Activated T-helper 9 cell treated with anti-CD3 and anti-CD28 coated beads, Interleukin-2, amount 50 U/mL, for 16 hours (primary cell): ENCODE data around the gene MFSD1.

Experiments
- DNase-seq: peaks from one replicate; pipeline ENCODE4 v3.0.0-alpha.2; 2020; ENCODE audit warnings: low read depth

The MFSD1 gene

DNA sequence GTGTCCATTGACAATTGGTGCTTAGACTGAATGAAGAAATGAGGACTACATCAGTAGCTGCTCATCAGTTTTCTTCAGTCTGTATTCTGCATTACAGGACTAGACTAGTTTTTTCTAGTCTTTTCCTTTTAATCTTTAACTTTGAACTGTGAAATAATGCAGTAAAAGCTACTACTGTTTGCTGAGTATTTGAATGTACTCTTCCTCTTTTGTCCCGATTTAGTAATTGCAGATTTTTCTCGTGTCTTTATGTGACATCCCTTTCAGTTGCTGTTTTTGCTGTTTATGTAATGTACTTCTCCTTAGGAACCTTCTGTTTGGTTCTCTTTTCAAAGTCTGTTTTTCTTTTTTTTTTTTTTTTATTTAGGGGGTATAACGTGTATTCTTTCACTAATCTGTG is 17.4 kb downstream of the MFSD1 start:
- no peak for DNase-seq

DNA sequence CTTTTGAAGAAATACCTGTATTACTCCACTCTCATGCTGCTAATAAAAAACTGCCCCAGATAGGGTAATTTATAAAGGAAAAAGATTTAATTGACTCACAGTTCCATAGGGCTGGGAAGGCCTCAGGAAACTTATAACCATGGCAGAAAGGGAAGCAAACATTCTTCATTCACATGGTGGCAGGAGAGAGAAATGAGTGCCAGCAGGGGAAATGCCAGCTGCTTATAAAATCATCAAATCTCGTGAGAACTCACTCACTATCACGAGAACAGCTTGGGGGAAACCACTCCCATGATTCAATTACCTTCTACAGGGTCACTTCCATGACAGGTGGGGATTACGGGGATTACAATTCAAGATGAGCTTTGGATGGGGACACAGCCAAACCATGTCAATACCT is 18.7 kb downstream of the MFSD1 start:
- no peak for DNase-seq

DNA sequence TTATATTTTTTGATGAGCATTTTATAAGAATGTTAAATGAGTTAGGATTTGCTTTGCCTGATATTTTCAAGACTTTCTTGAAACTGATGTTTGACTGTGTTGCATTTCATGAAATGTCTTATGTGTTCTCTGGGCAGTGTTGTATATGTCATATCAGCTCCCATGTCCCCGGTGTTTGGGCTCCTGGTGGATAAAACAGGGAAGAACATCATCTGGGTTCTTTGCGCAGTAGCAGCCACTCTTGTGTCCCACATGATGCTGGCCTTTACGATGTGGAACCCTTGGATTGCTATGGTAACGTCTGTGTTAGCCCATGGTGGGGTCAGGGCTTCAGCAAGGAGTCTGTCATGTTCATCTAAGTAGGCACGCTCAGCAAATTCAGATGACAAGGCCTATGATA is 20.0 kb downstream of the MFSD1 start:
- no peak for DNase-seq

DNA sequence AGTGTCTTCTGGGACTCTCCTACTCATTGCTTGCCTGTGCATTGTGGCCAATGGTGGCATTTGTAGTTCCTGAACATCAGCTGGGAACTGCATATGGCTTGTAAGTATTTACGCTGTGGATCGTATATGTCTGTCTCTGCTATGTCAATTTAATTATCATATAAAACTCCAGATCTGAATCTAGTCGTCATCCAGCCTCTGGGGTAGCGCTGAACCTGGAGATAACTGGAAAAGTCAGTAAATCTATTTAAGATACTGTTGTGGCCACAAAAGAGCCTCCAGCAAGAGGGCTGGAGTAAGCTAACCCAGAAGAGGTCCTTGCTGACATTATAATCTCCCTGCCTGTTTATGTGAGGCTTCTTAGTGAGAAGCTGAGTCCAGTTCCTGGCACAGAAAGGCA is 21.6 kb downstream of the MFSD1 start:
- DNase-seq: no peak

DNA sequence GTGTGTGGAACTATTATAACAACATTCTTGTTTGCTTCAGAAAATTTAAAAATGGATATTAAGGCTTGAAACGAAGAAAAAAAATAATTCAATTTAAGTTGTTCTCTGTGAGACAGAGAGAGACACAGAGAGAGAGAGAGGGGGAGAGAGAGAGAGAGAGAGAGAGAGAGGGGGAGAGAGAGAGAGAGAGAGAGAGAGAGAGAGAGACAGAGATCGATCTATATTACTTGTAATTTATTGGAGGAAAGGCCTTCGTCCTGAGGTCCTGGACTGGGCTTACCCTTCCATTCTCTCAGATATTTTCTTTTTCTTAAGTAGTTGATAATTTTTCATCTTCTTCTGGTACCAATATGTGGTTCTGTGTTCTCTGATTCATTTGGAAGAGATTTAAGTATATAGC is 25.9 kb downstream of the MFSD1 start:
- DNase-seq: no peak

DNA sequence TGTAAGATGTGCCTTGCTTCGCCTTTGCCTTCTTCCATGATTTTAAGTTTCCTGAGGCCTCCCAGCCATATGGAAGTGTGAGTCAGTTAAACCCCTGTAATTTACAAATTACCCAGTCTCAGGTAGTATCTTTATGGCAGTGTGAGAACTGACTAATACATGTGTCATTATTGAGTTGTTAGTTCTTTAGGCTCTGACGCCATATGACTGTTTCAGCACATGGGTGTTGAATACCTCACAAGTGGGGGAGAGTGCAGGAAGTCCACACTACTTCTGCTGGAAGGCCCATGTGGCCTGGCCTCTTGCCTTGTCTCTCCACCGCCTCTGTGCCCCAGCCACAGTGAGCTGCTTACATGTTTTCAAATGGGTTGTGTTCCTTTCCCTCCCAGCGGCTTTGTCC is 28.5 kb downstream of the MFSD1 start:
- no peak for DNase-seq

DNA sequence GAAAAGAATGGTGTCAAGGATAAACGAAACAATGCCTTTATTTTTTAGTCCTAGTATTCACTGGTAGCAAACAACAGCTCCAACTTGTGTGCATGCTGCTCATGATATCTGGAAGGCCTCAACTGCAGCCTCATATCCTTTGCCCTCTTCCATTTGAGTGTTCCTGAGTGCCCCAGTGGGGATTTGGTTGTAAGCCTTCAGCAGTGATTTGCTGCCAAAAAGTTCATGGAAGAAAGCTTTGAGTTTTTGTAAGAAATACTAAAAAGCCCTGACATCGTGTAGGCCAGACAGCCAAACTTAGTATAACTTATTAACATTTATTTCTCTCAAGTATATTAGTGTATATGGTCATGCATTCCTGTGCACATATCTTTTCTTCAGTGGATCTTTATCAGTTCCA is 30.0 kb downstream of the MFSD1 start:
- no peak for DNase-seq

DNA sequence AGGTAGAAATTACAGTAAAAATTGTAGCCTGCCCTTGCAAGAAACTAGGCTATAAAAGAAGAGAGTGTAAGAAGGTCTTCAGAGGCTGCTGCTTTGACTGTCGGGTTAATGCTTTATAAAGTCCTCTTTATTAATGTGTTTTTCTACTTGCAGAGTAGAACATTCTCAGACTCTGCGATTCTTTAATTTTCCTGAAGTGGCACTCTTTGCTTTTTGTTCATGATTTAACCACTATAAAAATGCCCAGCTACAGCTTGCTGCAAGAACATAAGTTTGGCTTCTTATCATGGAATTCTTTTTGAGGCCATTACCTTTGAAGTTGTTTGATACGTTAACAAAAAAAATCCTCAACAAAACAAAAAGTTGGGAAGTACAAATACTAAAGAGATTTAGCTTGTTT is 33.8 kb downstream of the MFSD1 start:
- DNase-seq: no peak

DNA sequence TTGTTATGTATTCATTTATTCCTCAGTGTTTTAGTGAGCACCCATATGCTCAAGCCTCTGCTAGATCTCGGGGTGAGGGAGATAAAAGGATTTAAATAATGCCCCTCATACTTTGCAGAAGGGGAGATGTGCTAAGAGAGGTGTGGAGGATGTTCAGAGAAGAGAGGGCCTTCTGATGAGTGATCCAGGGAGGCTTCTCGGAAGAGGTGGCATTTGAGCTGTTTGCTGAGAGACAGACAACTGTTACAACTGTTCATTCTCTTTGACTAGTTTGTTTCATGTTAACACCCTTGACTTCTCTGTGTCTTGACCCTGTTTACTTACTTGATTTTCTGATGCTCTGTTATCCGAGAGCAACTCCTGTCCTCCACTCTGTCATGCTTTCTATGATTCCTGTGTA is 34.5 kb downstream of the MFSD1 start:
- no peak for DNase-seq

DNA sequence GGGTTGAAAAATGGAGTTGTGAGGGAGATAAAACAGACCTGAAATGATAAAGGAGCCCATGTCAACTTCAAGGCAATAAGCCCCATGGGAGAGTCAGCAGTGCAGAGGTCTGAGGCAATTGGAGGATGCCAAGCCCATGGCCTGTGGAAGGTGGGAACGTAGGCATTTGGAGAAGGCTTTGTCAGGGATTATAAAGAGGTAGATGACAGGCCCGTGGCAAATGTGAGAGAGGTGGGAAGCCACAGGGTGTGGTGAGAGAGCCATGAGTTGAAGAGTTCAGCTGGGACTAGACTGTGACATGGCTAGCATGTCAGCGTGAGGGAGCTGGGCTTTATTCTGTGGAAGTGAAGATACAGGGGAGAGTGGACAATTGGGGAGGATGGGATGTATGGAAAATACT is 35.4 kb downstream of the MFSD1 start:
- no peak for DNase-seq

DNA sequence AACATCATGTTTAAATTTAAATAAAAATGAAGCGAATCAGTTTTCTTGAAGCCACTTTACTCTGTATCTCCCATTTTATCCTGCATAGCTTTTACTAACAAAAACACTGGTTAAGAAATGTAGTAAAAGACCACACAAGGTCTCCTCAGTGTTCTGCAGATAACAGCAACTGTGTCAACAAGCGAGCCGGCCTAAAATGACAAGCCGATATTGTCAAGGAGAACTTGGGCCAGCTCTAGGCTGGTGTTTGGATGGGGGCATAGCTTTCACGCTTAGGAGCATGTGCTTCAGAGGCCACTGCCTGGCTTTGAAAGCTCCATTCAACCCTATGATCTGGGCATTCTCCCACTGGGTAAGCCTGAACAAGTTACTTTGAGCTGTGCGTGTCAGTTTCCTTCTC is 38.1 kb downstream of the MFSD1 start:
- no peak for DNase-seq

DNA sequence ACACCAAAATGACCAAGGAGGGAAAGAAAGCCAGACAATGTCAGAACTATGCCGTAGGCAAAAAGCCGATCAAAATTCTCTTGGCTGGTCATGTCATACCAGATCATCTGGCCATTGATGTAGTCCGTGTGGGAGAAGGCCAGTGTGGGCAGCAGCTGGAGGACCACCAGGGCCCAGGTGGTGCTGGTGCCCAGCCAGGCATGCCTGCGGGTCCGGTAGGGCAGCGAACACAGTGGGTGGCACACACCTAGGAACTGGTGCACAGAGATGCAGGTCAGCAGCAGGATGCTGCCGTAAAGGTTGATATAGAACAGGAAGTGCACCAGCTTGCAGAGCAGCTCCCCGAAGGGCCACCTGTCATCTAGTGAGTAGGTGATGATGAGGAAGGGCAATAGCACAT is 39.5 kb downstream of the MFSD1 start:
- no peak for DNase-seq

DNA sequence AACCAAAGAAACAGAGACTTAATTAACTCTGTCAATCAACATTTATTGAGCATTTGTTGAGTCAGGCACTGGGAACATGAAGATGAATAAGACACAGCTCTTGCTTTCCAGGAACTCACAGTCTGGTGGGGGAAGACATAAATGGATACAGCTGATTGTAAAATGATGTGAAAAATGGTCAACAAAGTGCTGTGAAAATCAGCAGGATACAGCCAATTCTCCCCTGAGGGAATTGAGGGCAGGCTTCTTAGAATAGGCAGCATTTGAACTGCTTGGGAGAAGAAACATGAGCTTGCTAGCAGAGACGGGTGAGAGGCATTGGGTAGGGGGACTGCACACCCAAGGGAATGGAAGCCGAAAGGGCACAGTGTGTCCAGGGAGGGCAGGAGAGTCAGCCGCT is 41.1 kb downstream of the MFSD1 start:
- DNase-seq: no peak

DNA sequence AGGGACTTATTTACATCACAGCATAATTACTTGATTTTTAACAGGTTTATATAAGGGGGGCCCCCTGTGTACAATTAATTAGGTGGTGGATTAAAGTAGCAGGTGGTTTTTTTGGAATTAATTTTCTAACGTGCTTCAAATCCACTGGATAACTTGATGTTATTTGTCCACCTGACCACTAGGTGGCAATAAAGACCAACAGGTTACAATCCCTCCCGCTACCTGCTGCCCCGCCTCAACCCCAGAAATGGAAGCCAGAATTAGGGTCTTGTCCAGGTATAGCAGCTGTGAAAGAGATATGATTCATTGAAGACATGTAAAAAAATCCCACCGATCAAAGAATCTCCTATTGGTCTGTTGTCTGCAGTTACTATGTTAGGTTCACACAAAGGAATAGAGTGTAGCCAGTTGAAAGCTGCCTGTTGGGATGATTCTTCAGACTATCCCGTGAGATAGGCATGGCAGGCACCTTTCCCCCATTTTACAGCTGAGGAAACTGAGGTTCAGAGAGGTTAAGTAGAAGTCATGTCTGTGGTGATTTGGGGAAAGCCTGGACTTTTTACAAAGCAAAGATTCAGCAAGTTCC is 44.0 kb downstream of the MFSD1 start:
- peak; percentile 3 for DNase-seq

DNA sequence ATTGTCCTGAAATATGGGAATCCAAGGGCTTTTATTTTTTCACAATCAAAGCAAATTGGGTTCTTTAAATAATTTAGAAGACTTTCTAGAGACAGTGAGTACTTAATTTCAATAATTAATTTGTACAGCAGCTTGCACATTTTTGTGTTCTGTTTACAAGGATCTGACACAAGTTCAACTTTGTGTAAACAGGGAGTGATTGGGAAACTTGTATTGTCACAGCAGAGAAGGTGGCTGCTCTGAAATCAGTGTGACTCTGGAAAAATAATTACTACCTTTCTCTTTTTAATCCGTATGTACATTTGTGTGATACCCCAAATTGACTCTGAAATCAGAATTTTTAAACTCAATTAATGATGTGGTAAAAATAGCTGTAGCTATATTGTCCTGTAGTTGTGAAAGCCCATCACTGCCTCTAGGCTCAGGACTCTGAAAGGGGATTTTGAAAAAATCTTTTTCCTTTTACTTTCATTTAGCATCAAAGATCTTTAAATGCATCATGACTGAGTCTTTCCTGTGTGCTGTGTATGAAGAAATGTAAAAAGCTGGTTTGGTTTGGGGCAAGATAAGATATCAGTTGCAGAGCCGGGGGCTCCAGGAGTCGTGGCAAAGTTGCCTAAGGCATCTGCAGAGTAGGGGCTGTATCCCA is 45.1 kb downstream of the MFSD1 start:
- DNase-seq: no peak

DNA sequence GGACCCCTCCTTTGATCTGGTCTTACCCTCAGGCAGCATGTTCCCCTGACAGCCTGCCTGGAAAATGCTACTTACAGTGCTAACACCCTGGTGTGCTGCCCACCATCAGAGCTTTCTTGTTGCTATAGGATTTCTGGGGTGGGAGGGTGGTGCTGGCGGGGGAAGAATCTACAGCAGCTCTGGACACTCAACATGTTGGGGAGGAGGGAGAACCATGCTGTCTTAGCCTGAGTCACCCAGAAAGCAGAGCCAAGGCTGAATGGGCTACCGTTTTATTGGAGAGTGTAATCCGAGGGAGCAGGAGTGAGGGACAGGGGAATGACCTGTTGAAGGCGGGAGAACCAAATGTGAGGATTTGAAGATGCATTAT is 45.6 kb downstream of the MFSD1 start:
- DNase-seq: no peak

DNA sequence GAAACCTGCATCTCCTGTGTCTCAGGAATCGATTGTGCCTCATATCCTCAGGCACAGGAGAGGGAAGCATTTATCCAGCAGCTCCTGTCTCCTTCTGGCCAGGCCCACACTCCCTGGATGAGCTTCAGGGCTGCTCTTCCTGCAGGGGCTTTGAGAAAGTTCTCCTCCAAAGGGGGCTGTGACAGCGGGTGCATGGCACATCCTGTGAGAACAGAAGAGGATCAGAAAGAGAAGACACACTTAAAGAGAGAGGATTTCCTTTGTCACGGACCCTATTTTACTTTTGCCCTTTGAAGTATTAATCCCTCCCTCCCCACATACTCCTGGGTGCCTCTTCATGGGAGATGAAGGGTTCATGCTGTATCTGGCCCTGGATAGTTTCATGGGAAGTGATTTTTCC is 46.0 kb downstream of the MFSD1 start:
- no peak for DNase-seq

DNA sequence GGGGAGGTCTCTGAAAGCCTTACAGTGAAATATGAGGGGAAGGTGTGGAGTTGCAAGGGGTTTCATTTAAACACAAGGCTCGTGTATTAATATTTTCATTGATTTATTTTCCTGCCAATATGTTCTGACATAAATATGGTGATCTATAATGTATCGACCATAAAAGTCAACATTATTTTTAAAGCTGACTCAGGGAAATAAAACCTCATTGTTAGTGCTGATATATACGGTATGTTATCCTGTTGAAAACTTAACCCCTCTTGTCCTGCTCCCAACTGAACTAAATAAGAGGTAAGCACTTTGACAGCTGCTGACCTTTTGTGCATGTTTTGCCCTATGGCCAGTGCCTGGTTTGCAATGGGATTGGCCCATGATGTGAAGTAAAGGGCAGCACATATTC is 47.9 kb downstream of the MFSD1 start:
- DNase-seq: no peak

DNA sequence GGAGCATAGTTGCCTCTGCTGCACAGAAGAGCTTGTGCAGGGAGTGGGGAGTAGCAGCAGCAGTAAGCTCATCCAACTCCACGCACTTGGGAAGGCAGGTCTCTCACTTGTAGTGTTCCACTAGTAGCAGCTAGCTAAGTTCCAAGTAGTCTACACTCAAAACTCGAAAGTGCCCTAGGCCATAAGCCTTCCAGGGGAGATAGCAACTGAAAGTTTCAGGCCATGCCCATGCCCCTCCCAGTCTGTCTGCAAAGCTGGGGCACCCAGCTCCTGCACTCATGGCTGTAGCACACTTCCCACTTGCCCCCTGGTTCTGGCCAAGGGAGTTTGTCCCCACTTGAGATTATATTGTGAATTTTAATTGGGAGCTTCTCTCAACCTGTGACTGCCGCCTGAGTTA is 57.5 kb downstream of the MFSD1 start:
- no peak for DNase-seq

DNA sequence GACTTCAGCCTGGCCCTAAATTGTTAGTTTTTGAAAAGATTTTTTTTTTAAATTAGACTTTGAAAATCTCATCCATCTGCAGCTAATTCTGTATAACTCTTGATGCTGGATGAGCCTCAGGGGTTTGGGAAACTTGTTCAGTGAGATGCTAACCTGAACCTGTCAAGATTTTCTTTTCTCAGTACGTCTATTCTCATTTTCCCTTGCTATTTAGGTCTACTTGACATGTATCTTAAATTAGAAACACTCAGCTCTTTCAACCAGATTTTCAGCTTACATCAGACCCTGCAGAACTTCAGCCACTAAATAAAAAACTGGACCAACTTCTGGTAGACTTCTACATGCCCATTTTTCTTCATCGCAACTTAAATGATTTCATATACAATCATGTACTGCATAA is 61.4 kb downstream of the MFSD1 start:
- no peak for DNase-seq

DNA sequence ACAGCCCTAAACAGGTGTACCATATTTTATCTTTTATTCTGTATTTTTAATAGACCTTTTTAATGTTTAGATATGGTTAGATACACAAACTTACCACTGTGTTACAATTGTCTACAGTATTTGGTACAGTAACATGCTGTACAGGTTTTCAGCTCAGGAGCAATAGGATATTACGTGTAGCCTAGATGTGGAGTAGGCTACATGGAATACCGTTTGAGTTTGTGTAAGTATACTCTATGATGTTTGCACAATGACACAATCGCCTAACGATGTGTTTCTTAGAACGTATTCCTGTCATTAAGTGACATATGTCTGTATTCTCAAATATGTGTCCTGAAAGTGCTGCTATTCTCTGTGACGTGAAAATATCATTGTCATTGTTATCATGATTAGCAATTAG is 62.6 kb downstream of the MFSD1 start:
- DNase-seq: no peak

DNA sequence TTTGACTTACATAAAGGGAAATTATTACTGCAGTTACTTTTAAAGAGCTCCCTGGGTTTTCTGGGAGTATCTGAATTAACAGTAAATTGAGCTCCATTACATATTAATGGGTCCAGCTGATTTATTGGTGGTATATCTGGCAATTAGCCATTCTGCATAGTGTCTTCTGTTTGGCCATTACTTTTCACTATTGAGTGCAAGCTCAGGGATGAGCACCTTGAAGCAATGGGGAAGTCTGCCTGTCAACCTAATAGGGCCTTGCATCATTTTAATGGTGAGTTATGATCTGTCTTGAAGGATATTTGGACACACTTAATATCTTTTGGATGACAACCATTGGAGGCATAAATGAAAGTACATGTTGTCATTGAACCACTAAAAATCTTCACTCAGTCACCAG is 73.8 kb downstream of the MFSD1 start:
- DNase-seq: no peak
